A673 (cell line): ENCODE measurements around the gene CLSTN2. TPM values are rescaled to one million over a fixed set of nuclear protein-coding genes. Genes with fewer than 3 reads are reported as not detected.

ENCODE experiments used
- BruUV-seq: library from RNA; stranded (reverse); fragments of 400-500 nt; replicated peaks from 2 replicates; lab custom pipeline; 2021; lab: Mats Ljungman, UMichigan
- CTCF ChIA-PET: fragments of 300-600 bp; sonication (Branson Sonifier 250); formaldehyde crosslinking; loops from one replicate; lab custom pipeline; 2022; ENCODE audit warnings: antibody characterized with exemption; lab: Charles Lee
- POLR2A ChIA-PET: fragments of 300-600 bp; sonication (Branson Sonifier 250); formaldehyde crosslinking; loops from one replicate; lab custom pipeline; 2022; ENCODE audit warnings: antibody characterized with exemption; ENCODE audit not compliant: low non-redundant PET; lab: Charles Lee
- DNase-seq: peaks from one replicate; pipeline ENCODE4 v3.0.0-alpha.2; 2015; ENCODE audit warnings: low spot score
- H3K27ac ChIP-seq: fragments of 200-600 bp; sonication (generic); 2 replicates; pipeline ENCODE4 v1.5.1; 2016; ENCODE audit warnings: mixed run types, low read depth, mild to moderate bottlenecking, mixed read lengths, antibody characterized with exemption, low read length; ENCODE audit not compliant: poor library complexity, severe bottlenecking
- H3K27me3 ChIP-seq: fragments of 200-600 bp; sonication (generic); replicated peaks from 2 replicates; pipeline ENCODE4 v1.6.1; 2017; ENCODE audit warnings: mixed run types, low read depth, mild to moderate bottlenecking, mixed read lengths, antibody characterized with exemption, low read length; ENCODE audit not compliant: insufficient read depth, poor library complexity
- H3K36me3 ChIP-seq: fragments of 200-600 bp; sonication (generic); 2 replicates; pipeline ENCODE4 v1.6.1; 2016; ENCODE audit warnings: mixed run types, mild to moderate bottlenecking, mixed read lengths, antibody characterized with exemption, low read length; ENCODE audit not compliant: insufficient read depth, poor library complexity, severe bottlenecking
- H3K4me1 ChIP-seq: fragments of 200-600 bp; sonication (generic); 2 replicates; pipeline ENCODE4 v1.6.1; 2017; ENCODE audit warnings: mixed run types, mild to moderate bottlenecking, mixed read lengths, antibody characterized with exemption, low read length; ENCODE audit not compliant: insufficient read depth, poor library complexity, severe bottlenecking
- H3K4me3 ChIP-seq: fragments of 200-600 bp; sonication (generic); 2 replicates; pipeline ENCODE4 v1.5.1; 2016; ENCODE audit warnings: low read depth, mixed run types, mild to moderate bottlenecking, mixed read lengths, low read length; ENCODE audit not compliant: poor library complexity, severe bottlenecking
- H3K9me3 ChIP-seq: fragments of 200-600 bp; sonication (generic); 2 replicates; pipeline ENCODE4 v1.6.1; 2016; ENCODE audit warnings: mixed run types, low read depth, mild to moderate bottlenecking, mixed read lengths, antibody characterized with exemption, low read length; ENCODE audit not compliant: poor library complexity, severe bottlenecking
- CTCF ChIP-seq: fragments of 300-800, 200-600 bp; sonication (generic); conservative IDR thresholded peaks from 2 replicates; pipeline ENCODE4 v1.5.1; 2017; ENCODE audit warnings: low read depth, mild to moderate bottlenecking, antibody characterized with exemption, low read length, moderate library complexity, mixed read lengths
- EZH2 ChIP-seq: fragments of 200-600 bp; sonication (generic); IDR thresholded peaks from 2 replicates; pipeline ENCODE4 v1.6.1; 2017; ENCODE audit warnings: borderline replicate concordance, low read depth, mild to moderate bottlenecking, mixed read lengths, antibody characterized with exemption, low read length; ENCODE audit not compliant: poor library complexity, severe bottlenecking
- intact Hi-C: fragments of 100-400 bp; cut with micrococcal nuclease; formaldehyde crosslinking; loops from one replicate; pipeline ENCODE4 v1.10.0; 2022; ENCODE audit not compliant: unreplicated experiment
- total RNA-seq: library from RNA; stranded (reverse); gene quantifications from 2 replicates; pipeline ENCODE4 v1.2.3, GENCODE V29; 2021

CLSTN2 gene
- total RNA-seq, 1 experiment from 2014 or later, result 50.7 TPM

- DNase-seq, result no peak
- Histone ChIP-seq H3K4me3 (no peak overlapping the region), H3K27ac (no peak overlapping the region), H3K36me3 (no peaks in the 10 kb centered on the region), H3K9me3 (no peaks in the 10 kb centered on the region), H3K27me3 (no peaks in the 10 kb centered on the region), H3K4me1 (no peaks in the 10 kb centered on the region)
- CTCF ChIA-PET, result no interaction called here
- intact Hi-C loops, result no loop called here
- POLR2A ChIA-PET, result no interaction called here
- TF ChIP-seq EZH2, result no peak
- no peak for TF ChIP-seq CTCF
- BruUV-seq, result no TSS peak
Measured at GRCh38 chr3:140020541-140020940, 85.6 kb downstream of the CLSTN2 start.

- ChIA-PET POLR2A (no interaction called here), CTCF (no interaction called here)
- BruUV-seq, result no TSS peak
- Histone ChIP-seq H3K4me1 (no peaks in the 10 kb centered on the region), H3K27me3 (no peaks in the 10 kb centered on the region), H3K36me3 (no peaks in the 10 kb centered on the region), H3K9me3 (no peaks in the 10 kb centered on the region), H3K27ac (no peak overlapping the region), H3K4me3 (no peak overlapping the region)
- TF ChIP-seq EZH2 (no peak), CTCF (no peak)
- DNase-seq, result no peak
- intact Hi-C loops, result no loop called here
Measured at GRCh38 chr3:140021269-140021668, 86.3 kb downstream of the CLSTN2 start.

GRCh38 chr3:140022066-140022770 is 87.2 kb downstream of the CLSTN2 start:
- CTCF ChIA-PET, result no interaction called here

More at GRCh38 chr3:140022066-140022770, 87.2 kb downstream of the CLSTN2 start:
- intact Hi-C loops, result no loop called here
- POLR2A ChIA-PET, result no interaction called here
- no peak overlapping the region for H3K27ac ChIP-seq
- no peaks in the 10 kb centered on the region for H3K4me1 ChIP-seq
- DNase-seq, result no peak
- TF ChIP-seq EZH2 (no peak), CTCF (no peak)
- no peaks in the 10 kb centered on the region for H3K27me3 ChIP-seq
- BruUV-seq, result no TSS peak
- H3K4me3 ChIP-seq, result no peak overlapping the region
- no peaks in the 10 kb centered on the region for H3K36me3 ChIP-seq
- no peaks in the 10 kb centered on the region for H3K9me3 ChIP-seq
